OCI-LY7 (cell line): Measurements from ENCODE around the gene KRTAP5-4. TPM values are rescaled to one million over a fixed set of nuclear protein-coding genes. Genes with fewer than 3 reads are reported as not detected.
"Not testable (repeated sequence)": the region's sequence is repeated elsewhere in the genome, so short reads cannot be mapped to it uniquely, and the experiment has no call there.

Experiments
- BruUV-seq: library from RNA; stranded (reverse); fragments of 400-500 nt; replicated peaks from 2 replicates; lab custom pipeline; 2021; lab: Mats Ljungman, UMichigan
- CTCF ChIA-PET: fragments of 300-600 bp; sonication (Branson Sonifier 250); formaldehyde crosslinking; loops from one replicate; lab custom pipeline; 2022; ENCODE audit warnings: antibody characterized with exemption; ENCODE audit not compliant: unreplicated experiment; lab: Charles Lee
- POLR2A ChIA-PET: fragments of 300-600 bp; sonication (Branson Sonifier 250); formaldehyde crosslinking; loops from one replicate; lab custom pipeline; 2022; ENCODE audit warnings: antibody characterized with exemption; lab: Charles Lee
- DNase-seq: peaks from one replicate; pipeline ENCODE4 v3.0.0-alpha.2; 2015; ENCODE audit warnings: low spot score
- H2AFZ ChIP-seq: fragments of 200-600 bp; sonication (generic), shearing (Covaris generic); 2 replicates; pipeline ENCODE4 v1.6.1; 2014; ENCODE audit warnings: mild to moderate bottlenecking, antibody characterized with exemption, low read length, moderate library complexity
- H3K27ac ChIP-seq: fragments of 200-600 bp; sonication (generic); 2 replicates; pipeline ENCODE4 v1.5.1; 2014; ENCODE audit warnings: mixed run types, low read depth, mild to moderate bottlenecking, moderate library complexity, low read length, inconsistent platforms; ENCODE audit not compliant: poor library complexity, severe bottlenecking
- H3K36me3 ChIP-seq: fragments of 200-600 bp; sonication (generic); 2 replicates; pipeline ENCODE4 v1.6.1; 2014; ENCODE audit warnings: mild to moderate bottlenecking, antibody characterized with exemption, low read length, moderate library complexity, mixed read lengths; ENCODE audit not compliant: insufficient read depth
- H3K4me1 ChIP-seq: fragments of 200-600 bp; sonication (generic); 2 replicates; pipeline ENCODE4 v1.5.1; 2014; ENCODE audit warnings: mild to moderate bottlenecking, low read length; ENCODE audit not compliant: insufficient read depth, poor library complexity, severe bottlenecking
- H3K4me2 ChIP-seq: fragments of 200-600 bp; sonication (generic); 2 replicates; pipeline ENCODE4 v1.6.1; 2014; ENCODE audit warnings: mild to moderate bottlenecking, low read length
- H3K4me3 ChIP-seq: fragments of 200-600 bp; sonication (generic); 2 replicates; pipeline ENCODE4 v1.5.1; 2014; ENCODE audit warnings: mild to moderate bottlenecking, low read depth, low read length; ENCODE audit not compliant: poor library complexity, severe bottlenecking
- H3K79me2 ChIP-seq: fragments of 200-600 bp; sonication (generic); 2 replicates; pipeline ENCODE4 v1.6.1; 2016; ENCODE audit warnings: low read depth, mild to moderate bottlenecking, low read length, moderate library complexity, mixed read lengths; ENCODE audit not compliant: insufficient read depth
- H3K9me2 ChIP-seq: fragments of 200-600 bp; sonication (generic); 2 replicates; pipeline ENCODE4 v1.6.1; 2016; ENCODE audit warnings: mild to moderate bottlenecking, low read length, mixed read lengths; ENCODE audit not compliant: insufficient read depth
- H3K9me3 ChIP-seq: fragments of 200-600 bp; sonication (generic); 2 replicates; pipeline ENCODE4 v1.6.1; 2014; ENCODE audit warnings: mild to moderate bottlenecking, mixed run types, low read length, mixed read lengths
- H4K20me1 ChIP-seq: fragments of 200-600 bp; sonication (generic); 2 replicates; pipeline ENCODE4 v1.6.1; 2014; ENCODE audit warnings: mild to moderate bottlenecking, antibody characterized with exemption, low read length, moderate library complexity, mixed read lengths; ENCODE audit not compliant: insufficient read depth
- CTCF ChIP-seq: fragments of 200-600 bp; sonication (generic); conservative IDR thresholded peaks from 2 replicates; pipeline ENCODE4 v1.5.1; 2014; ENCODE audit warnings: mild to moderate bottlenecking, antibody characterized with exemption, low read length, moderate library complexity, mixed read lengths
- EZH2phosphoT487 ChIP-seq: fragments of 200-600 bp; sonication (generic); IDR thresholded peaks from 2 replicates; pipeline ENCODE4 v1.6.1; 2018; ENCODE audit warnings: low read depth, borderline replicate concordance, mild to moderate bottlenecking, mixed run types, antibody characterized with exemption, low read length, moderate library complexity, mixed read lengths
- intact Hi-C: fragments of 100-400 bp; cut with micrococcal nuclease; formaldehyde crosslinking; loops from one replicate; pipeline ENCODE4 v1.10.0; 2022; ENCODE audit not compliant: unreplicated experiment
- total RNA-seq, 2 experiments: library from RNA; depleted of rRNA in 1 of 2; stranded (reverse); fragments of >200 nt in 1 of 2; shearing (Covaris generic) in 1 of 2; gene quantifications; 2 replicates each; pipeline ENCODE4 v1.2.3, GENCODE V29; 2014 to 2022

The KRTAP5-4 gene
- total RNA-seq, 2 experiments from 2014 or later, result not detected

GRCh38 chr11:1600626-1601025 lies 21.3 kb downstream of the KRTAP5-4 start:
- no peak for DNase-seq
- H3K4me1 ChIP-seq, result no peaks in the 10 kb centered on the region
- no peaks in the 10 kb centered on the region for H3K9me2 ChIP-seq
- no peak overlapping the region for H3K4me2 ChIP-seq
- POLR2A ChIA-PET, result no interaction called here
- TF ChIP-seq EZH2phosphoT487, result no peak
- no peak for TF ChIP-seq CTCF
- CTCF ChIA-PET, result no interaction called here
- no peaks in the 10 kb centered on the region for H3K9me3 ChIP-seq
- H2AFZ ChIP-seq, result no peak overlapping the region
- no peaks in the 10 kb centered on the region for H4K20me1 ChIP-seq
- no peak overlapping the region for H3K27ac ChIP-seq
- intact Hi-C loops, result no loop called here
- H3K4me3 ChIP-seq, result no peak overlapping the region
- H3K36me3 ChIP-seq, result no peaks in the 10 kb centered on the region
- no TSS peak for BruUV-seq
- H3K79me2 ChIP-seq, result no peaks in the 10 kb centered on the region

- no peaks in the 10 kb centered on the region for H3K79me2 ChIP-seq
- intact Hi-C loops, result no loop called here
- CTCF ChIA-PET, result no interaction called here
- H3K4me2 ChIP-seq, result no peak overlapping the region
- no peak overlapping the region for H3K4me3 ChIP-seq
- H3K4me1 ChIP-seq, result no peaks in the 10 kb centered on the region
- H3K36me3 ChIP-seq, result no peaks in the 10 kb centered on the region
- no peak overlapping the region for H3K27ac ChIP-seq
- TF ChIP-seq EZH2phosphoT487 (no peak), CTCF (no peak)
- BruUV-seq, result no TSS peak
- DNase-seq, result no peak
- POLR2A ChIA-PET, result interaction anchor here (0.6 to 0.7 kb wide), 2 partner anchors 14 to 20 kb away, joined by 3 to 5 read pairs; no protein-coding TSS in a partner anchor
- no peaks in the 10 kb centered on the region for H3K9me2 ChIP-seq
- H2AFZ ChIP-seq, result no peak overlapping the region
- H3K9me3 ChIP-seq, result no peaks in the 10 kb centered on the region
- no peaks in the 10 kb centered on the region for H4K20me1 ChIP-seq
These were observed 23.1 kb downstream of the KRTAP5-4 start for GRCh38 chr11:1598816-1599215.

GRCh38 chr11:1598406-1598805 lies 23.5 kb downstream of the KRTAP5-4 start:
- H3K4me3 ChIP-seq, H4K20me1 ChIP-seq, intact Hi-C loops, H3K4me2 ChIP-seq, H3K79me2 ChIP-seq, H3K36me3 ChIP-seq, DNase-seq, H3K27ac ChIP-seq, H3K9me3 ChIP-seq, H2AFZ ChIP-seq, H3K4me1 ChIP-seq, BruUV-seq, POLR2A ChIA-PET, H3K9me2 ChIP-seq: not testable (repeated sequence)
- CTCF ChIA-PET, result interaction anchor here (0.6 to 0.7 kb wide), 2 partner anchors 18 to 347 kb away, joined by 5 to 10 read pairs; no protein-coding TSS in a partner anchor
